KMS-11 (cell line): ENCODE results near the gene DOK5.

Experiments used
- H2AFZ ChIP-seq: fragments of 200-600 bp; sonication (generic); 2 replicates; pipeline ENCODE4 v1.6.1; 2016; ENCODE audit warnings: antibody characterized with exemption, mixed run types, low read depth
- H3K27ac ChIP-seq: fragments of 200-600 bp; sonication (generic); 2 replicates; pipeline ENCODE4 v1.6.1; 2016; ENCODE audit warnings: mild to moderate bottlenecking, mixed run types
- H3K27me3 ChIP-seq: fragments of 200-600 bp; sonication (generic); 2 replicates; pipeline ENCODE4 v1.6.1; 2017; ENCODE audit warnings: mild to moderate bottlenecking, low read depth, mixed run types, moderate library complexity; ENCODE audit not compliant: insufficient read depth
- H3K36me3 ChIP-seq: fragments of 200-600 bp; sonication (generic); 2 replicates; pipeline ENCODE4 v1.6.1; 2017; ENCODE audit warnings: mild to moderate bottlenecking, mixed run types; ENCODE audit not compliant: insufficient read depth
- H3K4me1 ChIP-seq: fragments of 200-600 bp; sonication (generic); 2 replicates; pipeline ENCODE4 v1.6.1; 2016; ENCODE audit warnings: mild to moderate bottlenecking, low read depth, mixed run types; ENCODE audit not compliant: poor library complexity, severe bottlenecking
- H3K4me2 ChIP-seq: fragments of 200-600 bp; sonication (generic); 2 replicates; pipeline ENCODE4 v1.7.0; 2016; ENCODE audit warnings: mild to moderate bottlenecking, mixed run types
- H3K4me3 ChIP-seq: fragments of 200-600 bp; sonication (generic); IDR thresholded peaks from 2 replicates; pipeline ENCODE4 v1.6.1; 2017; ENCODE audit warnings: low read depth, low read length, mixed read lengths; ENCODE audit not compliant: insufficient read depth
- H3K79me2 ChIP-seq: fragments of 200-600 bp; sonication (generic); 2 replicates; pipeline ENCODE4 v1.6.1; 2016; ENCODE audit warnings: low read depth, mixed run types; ENCODE audit not compliant: insufficient read depth
- H3K9ac ChIP-seq: fragments of 200-600 bp; sonication (generic); 2 replicates; pipeline ENCODE4 v1.6.1; 2016; ENCODE audit warnings: mild to moderate bottlenecking, mixed run types
- H4K20me1 ChIP-seq: fragments of 200-600 bp; sonication (generic); 2 replicates; pipeline ENCODE4 v1.6.1; 2016; ENCODE audit warnings: mild to moderate bottlenecking, mixed run types; ENCODE audit not compliant: insufficient read depth
- TF ChIP-seq, protein P1 (sequence below): fragments of 200-600 bp; sonication (generic); conservative IDR thresholded peaks from 2 replicates; pipeline ENCODE4 v1.6.1; 2017; ENCODE audit warnings: low read depth, mild to moderate bottlenecking, antibody characterized with exemption, low read length, moderate library complexity, mixed read lengths

The DOK5 gene

DNA sequence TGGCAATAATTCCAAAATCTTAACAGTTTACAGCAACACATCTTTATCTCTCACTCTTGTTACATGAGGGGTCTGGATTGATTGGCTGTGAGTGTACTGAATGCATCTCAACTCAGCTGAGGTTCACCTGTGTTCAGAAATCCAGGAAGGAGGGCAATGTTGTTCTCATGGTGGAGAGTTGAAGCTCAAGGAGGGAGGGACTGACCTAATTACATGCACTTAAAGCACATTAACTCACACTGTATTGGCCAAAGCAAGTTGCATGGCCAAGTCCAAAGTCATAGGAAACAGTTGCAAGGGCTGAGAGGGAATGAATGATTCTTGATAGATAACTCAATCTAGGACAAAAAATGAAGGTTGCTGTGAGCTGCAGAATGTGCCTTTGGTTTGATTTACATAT, 102.2 kb downstream of the DOK5 start:
- no peak overlapping the region for H3K9ac ChIP-seq
- TF ChIP-seq, protein P1, sequence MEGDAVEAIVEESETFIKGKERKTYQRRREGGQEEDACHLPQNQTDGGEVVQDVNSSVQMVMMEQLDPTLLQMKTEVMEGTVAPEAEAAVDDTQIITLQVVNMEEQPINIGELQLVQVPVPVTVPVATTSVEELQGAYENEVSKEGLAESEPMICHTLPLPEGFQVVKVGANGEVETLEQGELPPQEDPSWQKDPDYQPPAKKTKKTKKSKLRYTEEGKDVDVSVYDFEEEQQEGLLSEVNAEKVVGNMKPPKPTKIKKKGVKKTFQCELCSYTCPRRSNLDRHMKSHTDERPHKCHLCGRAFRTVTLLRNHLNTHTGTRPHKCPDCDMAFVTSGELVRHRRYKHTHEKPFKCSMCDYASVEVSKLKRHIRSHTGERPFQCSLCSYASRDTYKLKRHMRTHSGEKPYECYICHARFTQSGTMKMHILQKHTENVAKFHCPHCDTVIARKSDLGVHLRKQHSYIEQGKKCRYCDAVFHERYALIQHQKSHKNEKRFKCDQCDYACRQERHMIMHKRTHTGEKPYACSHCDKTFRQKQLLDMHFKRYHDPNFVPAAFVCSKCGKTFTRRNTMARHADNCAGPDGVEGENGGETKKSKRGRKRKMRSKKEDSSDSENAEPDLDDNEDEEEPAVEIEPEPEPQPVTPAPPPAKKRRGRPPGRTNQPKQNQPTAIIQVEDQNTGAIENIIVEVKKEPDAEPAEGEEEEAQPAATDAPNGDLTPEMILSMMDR, result no peak
- H4K20me1 ChIP-seq, result no peaks in the 10 kb centered on the region
- H3K4me3 ChIP-seq, result no peak overlapping the region
- no peak overlapping the region for H2AFZ ChIP-seq
- H3K4me1 ChIP-seq, result no peaks in the 10 kb centered on the region
- no peak overlapping the region for H3K4me2 ChIP-seq
- no peaks in the 10 kb centered on the region for H3K79me2 ChIP-seq
- H3K27ac ChIP-seq, result no peak overlapping the region
- H3K27me3 ChIP-seq, result no peaks in the 10 kb centered on the region
- H3K36me3 ChIP-seq, result no peaks in the 10 kb centered on the region

DNA sequence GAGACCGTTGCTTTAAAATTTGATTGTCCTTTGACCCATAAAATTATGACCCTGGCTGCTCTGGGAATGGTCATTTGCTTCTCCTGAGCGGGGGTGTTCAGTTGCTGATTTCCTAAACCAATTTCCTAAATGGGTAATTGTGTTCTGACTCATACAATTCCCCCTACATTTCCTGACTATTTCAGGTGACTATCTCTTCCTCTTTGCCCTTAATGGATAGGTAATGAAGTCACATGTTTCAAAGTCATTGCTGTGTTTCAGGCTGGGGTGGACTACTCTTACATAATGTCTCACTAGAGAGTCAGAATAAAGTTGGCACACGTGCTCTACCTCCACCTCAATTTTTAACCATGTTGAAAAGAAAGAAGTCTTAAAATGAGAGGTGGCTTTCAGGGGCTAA, 109.8 kb downstream of the DOK5 start:
- Histone ChIP-seq H3K9ac (no peak overlapping the region), H3K4me2 (no peak overlapping the region), H4K20me1 (no peaks in the 10 kb centered on the region), H3K27ac (no peak overlapping the region), H3K36me3 (no peaks in the 10 kb centered on the region), H3K4me1 (no peaks in the 10 kb centered on the region), H3K4me3 (no peak overlapping the region), H3K27me3 (no peaks in the 10 kb centered on the region), H3K79me2 (no peaks in the 10 kb centered on the region), H2AFZ (no peak overlapping the region)
- TF ChIP-seq, protein P1, result no peak

DNA sequence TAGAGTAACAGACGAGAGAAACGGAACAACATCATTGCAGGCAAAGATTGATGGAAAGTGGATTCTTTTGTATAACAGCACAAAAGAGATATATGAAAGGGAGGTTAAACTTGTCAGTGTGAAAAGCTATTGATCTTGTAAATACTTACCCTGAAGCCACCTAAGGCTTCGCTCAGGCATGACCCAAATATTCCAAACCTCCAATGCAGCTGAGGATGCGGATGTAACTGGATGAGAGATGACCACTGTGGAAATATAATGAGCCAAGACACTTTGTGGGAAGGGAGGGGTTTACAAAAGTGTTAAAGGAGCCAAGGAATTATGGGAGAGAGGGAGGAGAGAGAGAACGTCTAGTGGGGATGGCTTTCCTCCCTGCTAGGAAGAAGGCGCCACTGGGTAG, 112.0 kb downstream of the DOK5 start:
- Histone ChIP-seq H4K20me1 (no peaks in the 10 kb centered on the region), H3K4me2 (no peak overlapping the region), H3K4me1 (no peaks in the 10 kb centered on the region), H3K36me3 (no peaks in the 10 kb centered on the region), H2AFZ (no peak overlapping the region), H3K27ac (no peak overlapping the region), H3K4me3 (no peak overlapping the region), H3K9ac (no peak overlapping the region), H3K79me2 (no peaks in the 10 kb centered on the region), H3K27me3 (no peaks in the 10 kb centered on the region)
- TF ChIP-seq, protein P1, result no peak

DNA sequence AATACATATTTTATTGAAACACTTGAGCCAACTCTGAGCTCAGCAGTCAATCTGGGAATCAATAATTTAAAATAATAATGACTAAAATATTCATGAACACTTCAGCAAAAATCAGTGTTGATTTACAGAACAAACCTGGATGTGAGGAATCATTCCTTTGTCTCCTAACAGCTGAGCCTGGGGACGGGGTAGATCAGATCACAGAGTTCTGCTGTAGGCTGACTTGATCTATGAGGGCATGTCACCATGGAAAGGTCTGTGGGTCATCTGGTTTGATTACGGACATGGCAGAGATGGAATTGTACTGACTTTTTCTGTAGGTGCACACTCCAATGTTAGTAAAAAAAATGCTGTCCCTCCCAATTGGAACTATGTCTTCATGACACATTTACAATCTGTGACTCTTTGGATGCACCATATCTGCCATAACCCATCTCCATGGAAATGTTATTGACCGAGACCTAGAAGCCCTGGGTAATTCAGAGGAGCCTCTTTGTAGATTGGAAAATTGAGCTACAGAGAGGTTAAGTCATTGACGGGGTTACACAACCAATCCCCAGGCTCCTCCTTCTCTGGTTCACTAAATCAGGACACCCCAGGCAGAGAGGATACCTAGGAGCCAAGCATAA, 114.1 kb downstream of the DOK5 start:
- Histone ChIP-seq H4K20me1 (no peaks in the 10 kb centered on the region), H3K4me2 (no peak overlapping the region), H3K36me3 (no peaks in the 10 kb centered on the region), H3K9ac (no peak overlapping the region), H3K27ac (no peak overlapping the region), H3K4me1 (no peaks in the 10 kb centered on the region), H2AFZ (no peak overlapping the region), H3K27me3 (no peaks in the 10 kb centered on the region), H3K79me2 (no peaks in the 10 kb centered on the region), H3K4me3 (no peak overlapping the region)
- TF ChIP-seq, protein P1, result no peak
